ENCODE data around the gene CACNA1D. TPM values are rescaled to one million over a fixed set of nuclear protein-coding genes. Genes with fewer than 3 reads are reported as not detected.
A peak's percentile ranks its signal among the peaks of the same experiment; 100 is the strongest.

CACNA1D gene
- polyA plus RNA-seq, 4 donors = 8.8 to 15.6 (median 13.3) TPM

GRCh38 chr3:53675942-53676341, 181.5 kb downstream of the CACNA1D start:
- DNase-seq (ENCODE audit: low read depth in 4 of 4, low spot score in 3 of 4) = no peak

- DNase-seq (ENCODE audit: low read depth in 4 of 4, low spot score in 3 of 4) = no peak
Measured at GRCh38 chr3:53677413-53677812, 183.0 kb downstream of the CACNA1D start.

- peak in 3 of 4 donors; percentile 36 to 60 (median 58) for DNase-seq (ENCODE audit: low read depth in 4 of 4, low spot score in 3 of 4)
Measured at GRCh38 chr3:53680028-53680427, 185.6 kb downstream of the CACNA1D start.

- DNase-seq (ENCODE audit: low read depth in 4 of 4, low spot score in 3 of 4) = no peak
Measured at GRCh38 chr3:53682807-53683206, 188.4 kb downstream of the CACNA1D start.

- DNase-seq (ENCODE audit: low read depth in 4 of 4, low spot score in 3 of 4) = no peak
Measured at GRCh38 chr3:53688066-53688465, 193.7 kb downstream of the CACNA1D start.

- no peak for DNase-seq (ENCODE audit: low read depth in 4 of 4, low spot score in 3 of 4)
Measured at GRCh38 chr3:53688989-53689388, 194.6 kb downstream of the CACNA1D start.

GRCh38 chr3:53689681-53690080, 195.3 kb downstream of the CACNA1D start:
- DNase-seq (ENCODE audit: low read depth in 4 of 4, low spot score in 3 of 4) = no peak

GRCh38 chr3:53690521-53690920, 196.1 kb downstream of the CACNA1D start:
- no peak for DNase-seq (ENCODE audit: low read depth in 4 of 4, low spot score in 3 of 4)

- no peak for DNase-seq (ENCODE audit: low read depth in 4 of 4, low spot score in 3 of 4)
Measured at GRCh38 chr3:53691349-53691748, 196.9 kb downstream of the CACNA1D start.

GRCh38 chr3:53691885-53692284, 197.5 kb downstream of the CACNA1D start:
- no peak for DNase-seq (ENCODE audit: low read depth in 4 of 4, low spot score in 3 of 4)

GRCh38 chr3:53693451-53693850, 199.0 kb downstream of the CACNA1D start:
- no peak for DNase-seq (ENCODE audit: low read depth in 4 of 4, low spot score in 3 of 4)

GRCh38 chr3:53694046-53694445, 199.6 kb downstream of the CACNA1D start:
- DNase-seq (ENCODE audit: low read depth in 4 of 4, low spot score in 3 of 4) = no peak

- DNase-seq (ENCODE audit: low read depth in 4 of 4, low spot score in 3 of 4) = no peak
Measured at GRCh38 chr3:53694666-53695323, 200.4 kb downstream of the CACNA1D start.

GRCh38 chr3:53695324-53695690, 200.9 kb downstream of the CACNA1D start:
- no peak for DNase-seq (ENCODE audit: low read depth in 4 of 4, low spot score in 3 of 4)

GRCh38 chr3:53696401-53697172, 202.2 kb downstream of the CACNA1D start:
- no peak for DNase-seq (ENCODE audit: low read depth in 4 of 4, low spot score in 3 of 4)

GRCh38 chr3:53700441-53700840, 206.0 kb downstream of the CACNA1D start:
- DNase-seq (ENCODE audit: low read depth in 4 of 4, low spot score in 3 of 4) = no peak

- no peak for DNase-seq (ENCODE audit: low read depth in 4 of 4, low spot score in 3 of 4)
Measured at GRCh38 chr3:53702776-53703530, 208.5 kb downstream of the CACNA1D start.

- no peak for DNase-seq (ENCODE audit: low read depth in 4 of 4, low spot score in 3 of 4)
Measured at GRCh38 chr3:53703630-53704362, 209.4 kb downstream of the CACNA1D start.

GRCh38 chr3:53704363-53704725, 209.9 kb downstream of the CACNA1D start:
- no peak for DNase-seq (ENCODE audit: low read depth in 4 of 4, low spot score in 3 of 4)

- no peak for DNase-seq (ENCODE audit: low read depth in 4 of 4, low spot score in 3 of 4)
Measured at GRCh38 chr3:53705024-53705745, 210.8 kb downstream of the CACNA1D start.
